Measurements from ENCODE around the gene C3AR1.
"Not testable (repeated sequence)": the region's sequence is repeated elsewhere in the genome, so short reads cannot be mapped to it uniquely, and the experiment has no call there.

C3AR1 gene

GRCh38 chr12:8057839-8058238, 8.3 kb downstream of the C3AR1 start:
- DNase-seq (ENCODE audit: low read depth in 2 of 2), result no peak

GRCh38 chr12:8057306-8057705, 8.9 kb downstream of the C3AR1 start:
- no peak for DNase-seq (ENCODE audit: low read depth in 2 of 2)

- DNase-seq (ENCODE audit: low read depth in 2 of 2), result no peak
Measured at GRCh38 chr12:8054816-8055215, 11.3 kb downstream of the C3AR1 start.

- no peak for DNase-seq (ENCODE audit: low read depth in 2 of 2)
Measured at GRCh38 chr12:8052679-8053078, 13.5 kb downstream of the C3AR1 start.

DNA sequence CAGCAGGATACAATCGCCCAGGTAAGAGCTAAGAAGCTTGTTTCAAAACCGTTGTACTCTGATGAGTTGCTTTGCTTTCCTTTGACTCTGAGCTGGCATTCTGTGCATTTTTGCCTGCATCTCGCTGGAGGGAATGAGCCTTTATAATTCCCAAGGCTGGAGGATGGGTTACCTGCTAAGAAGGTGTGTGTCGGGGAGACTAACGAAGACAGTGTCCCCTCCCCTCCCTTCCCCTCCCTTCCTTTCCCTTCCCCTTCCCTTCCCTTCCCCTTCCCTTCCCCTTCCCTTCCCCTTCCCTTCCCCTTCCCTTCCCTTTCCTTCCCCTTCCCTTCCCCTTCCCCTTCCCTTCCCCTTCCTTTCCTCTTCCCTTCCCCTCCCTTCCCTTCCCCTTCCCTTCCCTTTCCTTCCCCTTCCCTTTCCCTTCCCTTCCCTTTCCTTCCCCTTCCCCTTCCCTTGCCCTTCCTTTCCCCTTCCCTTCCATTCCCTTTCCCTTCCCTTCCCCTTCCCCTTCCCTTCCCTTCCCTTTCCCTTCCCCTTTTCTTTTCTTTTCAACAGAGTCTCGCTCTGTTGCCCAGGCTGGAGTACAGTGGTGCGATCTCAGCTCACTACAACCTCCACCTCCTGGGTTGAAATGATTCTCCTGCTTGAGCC, 15.4 kb downstream of the C3AR1 start:
- no peak for DNase-seq (ENCODE audit: low read depth in 2 of 2)

DNA sequence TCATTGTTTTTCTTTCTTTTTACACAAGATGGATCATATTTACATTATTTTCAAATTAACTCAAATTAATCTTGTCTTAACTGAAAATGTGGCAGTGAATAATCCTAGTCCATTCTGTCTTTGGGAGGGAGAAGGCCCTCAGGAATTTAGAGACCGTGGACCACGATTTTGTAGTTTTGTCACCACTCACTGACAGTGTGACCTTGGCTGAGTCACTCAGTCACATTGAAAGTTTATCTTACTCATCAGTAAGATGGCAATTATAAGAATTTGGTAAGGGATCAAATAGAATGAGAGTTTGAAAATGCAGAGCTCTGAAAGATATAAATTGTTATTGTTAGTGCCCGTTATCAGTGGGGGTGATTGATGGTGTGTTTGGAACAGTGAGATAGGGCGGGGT, 17.3 kb downstream of the C3AR1 start:
- DNase-seq (ENCODE audit: low read depth in 2 of 2), result no peak

DNA sequence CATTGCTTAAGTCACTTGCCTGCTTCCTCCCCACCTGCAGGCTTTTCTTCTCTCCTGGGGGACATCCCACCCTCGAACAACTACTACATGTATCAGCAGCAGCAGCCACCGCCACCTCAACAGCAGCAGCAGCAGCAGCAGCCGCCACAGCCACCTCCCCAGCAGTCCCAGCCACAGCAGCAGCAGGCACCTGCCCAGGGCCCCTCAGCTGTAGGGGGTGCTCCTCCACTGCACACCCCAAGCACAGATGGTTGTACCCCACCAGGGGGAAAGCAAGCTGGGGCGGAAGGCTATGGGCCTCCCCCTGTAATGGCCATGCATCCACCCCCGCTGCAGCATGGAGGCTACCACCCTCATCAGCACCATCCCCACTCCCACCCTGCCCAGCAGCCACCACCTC, 18.3 kb downstream of the C3AR1 start:
- DNase-seq (ENCODE audit: low read depth in 2 of 2), result no peak

DNA sequence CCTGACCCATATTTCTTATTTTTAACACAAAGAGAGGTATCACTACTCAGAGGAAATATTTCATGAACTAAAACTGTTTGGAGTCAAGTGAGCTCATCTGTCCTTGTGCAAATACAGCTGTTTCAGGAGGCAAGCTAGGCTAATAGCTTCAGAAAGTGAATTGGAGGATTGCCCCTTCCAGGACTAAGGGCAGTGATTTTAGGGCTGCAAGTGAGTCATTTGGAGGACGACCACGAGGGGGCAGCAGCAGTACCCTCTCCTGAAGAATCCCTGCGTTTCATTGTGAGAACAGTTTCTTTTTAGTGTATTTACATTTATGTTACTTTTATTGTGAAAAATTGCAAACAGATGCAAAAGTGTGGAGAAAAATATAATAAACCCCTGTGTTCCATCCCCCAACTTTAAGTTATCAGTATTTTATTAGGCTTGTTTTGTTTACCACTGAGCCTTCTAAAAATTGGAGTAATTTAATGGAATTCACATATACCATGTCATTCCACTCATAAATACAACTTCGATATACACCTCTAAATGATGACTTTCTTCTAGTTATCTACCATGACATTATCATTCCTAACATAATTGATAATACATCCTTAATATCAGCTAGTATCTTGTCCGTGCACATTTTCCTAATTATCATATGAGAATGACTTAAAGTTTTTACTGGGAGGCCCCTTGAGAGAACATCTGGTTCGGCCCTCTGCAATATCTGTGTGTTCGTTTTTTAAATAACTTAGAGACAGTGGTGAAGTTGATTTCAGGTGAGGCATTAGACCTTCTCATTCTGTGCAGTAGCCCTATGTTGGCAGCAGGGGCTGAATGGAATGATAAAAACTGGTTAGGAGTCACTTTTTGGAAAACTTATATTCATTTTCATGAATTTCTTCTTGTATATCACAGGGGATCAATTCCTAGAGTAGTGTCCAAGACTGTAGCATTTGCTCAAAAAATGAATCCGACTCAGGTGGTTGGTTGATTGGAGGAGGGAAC, 19.9 kb downstream of the C3AR1 start:
- peak; percentile 68 to 79 for DNase-seq (ENCODE audit: low read depth in 2 of 2)

DNA sequence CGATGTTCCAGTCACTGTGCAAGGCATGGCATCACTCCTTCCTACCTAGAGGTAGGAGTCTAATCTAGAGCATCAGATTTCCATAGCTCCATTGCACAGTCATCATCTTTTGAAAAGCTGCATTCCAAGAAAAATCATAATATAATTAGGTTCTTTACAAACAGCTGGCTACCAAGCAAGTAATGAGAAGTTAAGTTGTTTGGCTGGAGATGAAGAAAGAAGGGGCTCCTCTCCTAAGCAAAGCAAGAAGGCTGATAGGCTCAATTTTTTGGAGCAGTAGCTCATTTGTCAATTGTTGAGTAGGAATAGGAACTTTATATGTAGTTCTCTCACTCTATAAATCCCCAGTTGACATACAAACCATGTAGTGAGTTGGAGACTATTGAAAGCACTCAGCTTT, 25.4 kb downstream of the C3AR1 start:
- no peak for DNase-seq (ENCODE audit: low read depth in 2 of 2)

GRCh38 chr12:8038659-8039114, 27.5 kb downstream of the C3AR1 start:
- DNase-seq (ENCODE audit: low read depth in 2 of 2), result no peak

DNA sequence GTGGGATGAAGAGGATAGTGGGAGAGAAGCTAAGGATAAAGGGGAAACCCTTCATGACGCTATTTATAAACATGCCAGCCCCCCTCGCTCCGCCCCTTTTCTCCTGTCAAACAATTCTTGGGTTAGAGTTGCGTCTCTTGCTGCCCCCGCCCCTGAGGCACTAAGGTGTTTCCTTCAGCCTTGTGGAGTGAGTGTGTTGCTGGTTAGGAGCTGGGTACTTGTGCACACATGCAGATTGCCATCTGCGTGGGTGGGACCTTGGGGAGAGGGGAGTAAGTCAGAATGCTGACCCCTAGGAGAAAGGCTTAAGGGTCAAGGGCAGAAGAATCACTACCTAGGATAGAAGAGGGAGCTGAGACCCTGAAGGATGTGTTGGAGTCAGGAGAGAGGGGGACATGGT, 28.2 kb downstream of the C3AR1 start:
- DNase-seq (ENCODE audit: low read depth in 2 of 2), result no peak

DNA sequence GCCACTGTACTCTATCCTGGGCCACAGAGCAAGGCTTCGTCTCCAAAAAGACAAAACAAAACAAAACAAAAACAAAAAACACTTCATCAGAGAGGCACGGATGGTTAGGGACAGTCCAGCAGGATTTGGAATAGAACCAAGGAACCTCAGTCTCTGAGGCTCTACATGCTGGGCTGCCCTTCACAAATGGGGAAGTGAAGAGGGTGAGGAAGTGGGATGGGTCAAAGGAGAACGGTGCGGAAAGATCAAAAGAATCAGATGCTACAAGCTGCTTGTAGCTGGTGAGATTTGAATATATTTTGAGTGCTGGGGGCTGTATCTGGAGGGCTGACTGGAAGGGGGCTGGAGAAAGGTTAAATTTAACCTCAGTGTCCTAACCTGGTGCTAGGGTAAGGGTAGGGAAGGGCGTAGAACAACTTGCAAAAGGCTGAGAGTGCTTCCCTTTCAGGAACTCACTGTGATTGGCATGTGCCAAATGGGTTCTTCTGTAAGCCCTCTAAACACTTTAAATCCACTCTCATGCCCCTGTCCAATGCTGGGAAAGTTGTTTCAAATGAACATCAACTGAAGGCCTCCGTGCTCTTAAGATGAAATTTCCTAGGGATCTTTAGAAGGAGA, 29.0 kb downstream of the C3AR1 start:
- DNase-seq (ENCODE audit: low read depth in 2 of 2), result no peak

- DNase-seq (ENCODE audit: low read depth in 2 of 2), result no peak
Measured at GRCh38 chr12:8036346-8036745, 29.8 kb downstream of the C3AR1 start.

GRCh38 chr12:8035440-8036010, 30.6 kb downstream of the C3AR1 start:
- no peak for DNase-seq (ENCODE audit: low read depth in 2 of 2)

GRCh38 chr12:8034802-8035201, 31.4 kb downstream of the C3AR1 start:
- DNase-seq (ENCODE audit: low read depth in 2 of 2), result no peak

DNA sequence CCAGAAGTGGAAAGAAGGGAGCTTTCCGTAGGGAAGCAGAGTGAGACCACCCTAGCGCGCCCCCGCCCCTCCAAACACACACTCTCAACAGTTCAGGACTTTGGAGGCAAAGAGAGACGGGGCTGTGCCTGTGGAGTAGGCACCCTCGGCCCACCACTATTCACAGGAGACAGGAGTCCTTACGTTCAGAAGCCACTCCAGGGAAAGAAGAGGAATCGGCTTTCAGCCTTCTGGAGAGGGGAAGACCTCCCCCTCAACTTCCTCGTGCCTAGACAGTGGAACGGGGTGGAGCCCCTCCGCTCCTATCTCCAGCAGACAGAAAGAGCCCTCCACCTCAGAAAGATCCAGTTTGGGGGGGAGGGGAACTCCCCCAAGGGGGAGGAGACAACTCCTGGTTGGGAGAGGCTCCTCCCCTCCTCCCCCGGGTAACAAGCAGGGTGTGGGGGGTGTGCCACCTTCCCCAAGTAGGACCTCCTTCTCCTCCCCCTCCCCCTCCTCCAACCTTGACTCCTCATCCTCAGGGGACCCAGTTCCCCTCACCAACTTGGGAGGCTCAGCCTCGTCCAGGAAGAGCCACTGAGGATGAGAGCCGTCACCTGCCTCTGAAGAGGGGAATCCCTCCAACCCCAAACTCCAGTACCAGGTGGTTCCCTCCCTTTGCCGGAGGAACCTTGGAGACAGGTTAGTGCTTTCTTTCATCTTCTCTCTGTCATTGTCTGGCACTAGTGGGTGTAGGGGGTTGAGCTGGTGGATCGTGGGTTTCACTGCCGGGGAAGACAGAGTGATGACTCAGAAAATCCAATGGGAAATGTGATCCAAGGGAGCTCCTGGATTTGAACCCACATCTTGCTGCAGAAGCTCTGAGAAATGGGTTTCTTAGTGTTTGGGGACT, 32.8 kb downstream of the C3AR1 start:
- DNase-seq (ENCODE audit: low read depth in 2 of 2), result no peak

GRCh38 chr12:8032242-8033152, 33.7 kb downstream of the C3AR1 start, which contains the start of gene FOXJ2:
Gene FOXJ2, plus strand, starts transcription at chr12:8032716. Its CDS starts 7,117 bp downstream, at chr12:8039833.
- DNase-seq (ENCODE audit: low read depth in 2 of 2), result peak; percentile 63 to 64

- DNase-seq (ENCODE audit: low read depth in 2 of 2), result no peak
Measured at GRCh38 chr12:8031872-8032241, 34.3 kb downstream of the C3AR1 start.

- DNase-seq (ENCODE audit: low read depth in 2 of 2), result not testable (repeated sequence)
Measured at GRCh38 chr12:8031017-8031416, 35.1 kb downstream of the C3AR1 start.

DNA sequence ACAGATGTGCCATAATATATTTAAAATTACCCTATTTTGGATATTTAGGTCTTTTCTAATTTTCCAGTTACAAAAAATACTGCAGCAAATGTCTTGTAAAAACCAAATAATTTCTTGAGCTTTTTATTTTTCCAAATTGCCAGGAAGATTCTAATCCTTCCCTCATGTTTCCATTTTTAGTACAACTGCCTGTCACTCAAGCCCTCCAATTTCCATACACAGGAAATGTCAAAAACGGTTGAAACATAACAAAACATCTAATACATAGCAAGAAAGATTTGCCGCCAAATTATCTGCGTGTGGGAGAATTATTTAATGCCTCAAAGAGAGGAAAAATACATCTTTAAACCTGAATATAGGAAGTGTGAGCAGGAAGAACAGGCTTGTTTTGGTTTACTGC, 36.0 kb downstream of the C3AR1 start:
- DNase-seq (ENCODE audit: low read depth in 2 of 2), result no peak

Data from stimulated activated CD4-positive, alpha-beta T cell treated with anti-CD3 and anti-CD28 coated beads, Interleukin-1b, Interleukin-23, amount 100 ng/mL, for 1 hour (primary cell).